H1 (cell line): ENCODE data around the gene NXPH4. TPM values are rescaled to one million over a fixed set of nuclear protein-coding genes. Genes with fewer than 3 reads are reported as not detected.

Experiments used
- NANOG ChIP-seq: IDR thresholded peaks from 2 replicates; pipeline ENCODE4 v1.6.1; 2011; ENCODE audit warnings: low read length, low read depth, mild to moderate bottlenecking, inconsistent platforms; ENCODE audit not compliant: insufficient read depth, poor library complexity, severe bottlenecking
- RBBP5 ChIP-seq: IDR thresholded peaks from 2 replicates; pipeline ENCODE4 v1.7.1; 2012; ENCODE audit warnings: low read depth, mild to moderate bottlenecking, inconsistent platforms, low read length, moderate library complexity, borderline replicate concordance
- RNF2 ChIP-seq: fragments of 200-900, 300-1000 bp; sonication (generic); IDR thresholded peaks from 2 replicates; pipeline ENCODE4 v1.7.1; 2016; ENCODE audit warnings: borderline replicate concordance, low read depth, mild to moderate bottlenecking, antibody characterized with exemption, low read length; ENCODE audit not compliant: poor library complexity, severe bottlenecking; ENCODE audit errors: missing control alignments
- RXRA ChIP-seq: IDR thresholded peaks from 2 replicates; pipeline ENCODE4 v1.6.1; 2011; ENCODE audit warnings: low read depth, mild to moderate bottlenecking, low read length, moderate library complexity; ENCODE audit not compliant: insufficient read depth
- polyA plus RNA-seq, 7 experiments: library from polyadenylated mRNA; depleted of rRNA in 3 of 7; stranded (reverse) in 5 of 7; unstranded in 2 of 7; fragments of >200 nt in 5 of 7; fragments of 200-250 nt in 2 of 7; gene quantifications; 1 replicate in 5 of 7; 2 replicates in 1 of 7; 4 replicates in 1 of 7; pipeline versions ENCODE4 v1.2.1 to v1.2.3, GENCODE V29; 2011 to 2013; ENCODE audit warnings: missing spikeins in 2 of 7, mixed read lengths in 2 of 7
- total RNA-seq: library from RNA; stranded (reverse); fragmentation: NEBNext Ultra II Directional; extraction: Animal tissue kit (Norgen Biotek cat#: 25700); gene quantifications from 2 replicates; pipeline ENCODE4 v1.2.1, GENCODE V29; 2021
- TF ChIP-seq, protein P1 (sequence below): fragments of 300-600 bp; sonication (generic); IDR thresholded peaks from 2 replicates; pipeline ENCODE4 v1.7.1; 2012; ENCODE audit warnings: low read length, moderate library complexity, mild to moderate bottlenecking, inconsistent platforms; ENCODE audit not compliant: insufficient replicate concordance
- TF ChIP-seq, protein P2 (sequence below), 3 experiments: IDR thresholded peaks; 1 replicate in 2 of 3; 2 replicates in 1 of 3; pipeline versions ENCODE4 v1.5.1 to v1.6.1; 2011; ENCODE audit warnings: low read length in 3 of 3, mild to moderate bottlenecking in 3 of 3, inconsistent platforms in 2 of 3, low read depth in 1 of 3, moderate library complexity in 1 of 3; ENCODE audit not compliant: insufficient read depth in 1 of 3; ENCODE audit errors: control extremely low read depth in 1 of 3
- TF ChIP-seq, protein P3 (sequence below): IDR thresholded peaks from 2 replicates; pipeline ENCODE4 v1.6.1; 2011; ENCODE audit warnings: low read length, improper control_type of control experiment

The NXPH4 gene
- total and polyA plus RNA-seq, 2 of the 8 experiments (the other 6 are each of a cell fraction or from before 2014, with no cell fraction given) = 0.92 to 1.7 TPM

DNA sequence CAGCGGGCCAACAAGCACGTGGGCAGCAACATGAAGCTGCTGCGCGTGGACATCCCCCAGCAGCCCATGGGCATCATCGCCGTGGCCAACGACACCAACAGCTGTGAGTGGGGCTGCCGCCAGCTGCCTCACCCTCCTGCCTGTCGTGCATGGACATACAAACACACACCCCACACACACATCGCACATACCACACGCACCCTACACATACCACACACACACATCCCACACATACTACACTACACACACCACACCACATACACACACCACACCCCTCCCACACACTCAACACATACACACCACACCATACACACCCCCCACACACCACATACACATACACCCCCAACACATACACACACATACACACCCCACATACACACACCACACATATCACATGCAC is 25.2 kb upstream of the NXPH4 start (continued):
- TF ChIP-seq, protein P1, sequence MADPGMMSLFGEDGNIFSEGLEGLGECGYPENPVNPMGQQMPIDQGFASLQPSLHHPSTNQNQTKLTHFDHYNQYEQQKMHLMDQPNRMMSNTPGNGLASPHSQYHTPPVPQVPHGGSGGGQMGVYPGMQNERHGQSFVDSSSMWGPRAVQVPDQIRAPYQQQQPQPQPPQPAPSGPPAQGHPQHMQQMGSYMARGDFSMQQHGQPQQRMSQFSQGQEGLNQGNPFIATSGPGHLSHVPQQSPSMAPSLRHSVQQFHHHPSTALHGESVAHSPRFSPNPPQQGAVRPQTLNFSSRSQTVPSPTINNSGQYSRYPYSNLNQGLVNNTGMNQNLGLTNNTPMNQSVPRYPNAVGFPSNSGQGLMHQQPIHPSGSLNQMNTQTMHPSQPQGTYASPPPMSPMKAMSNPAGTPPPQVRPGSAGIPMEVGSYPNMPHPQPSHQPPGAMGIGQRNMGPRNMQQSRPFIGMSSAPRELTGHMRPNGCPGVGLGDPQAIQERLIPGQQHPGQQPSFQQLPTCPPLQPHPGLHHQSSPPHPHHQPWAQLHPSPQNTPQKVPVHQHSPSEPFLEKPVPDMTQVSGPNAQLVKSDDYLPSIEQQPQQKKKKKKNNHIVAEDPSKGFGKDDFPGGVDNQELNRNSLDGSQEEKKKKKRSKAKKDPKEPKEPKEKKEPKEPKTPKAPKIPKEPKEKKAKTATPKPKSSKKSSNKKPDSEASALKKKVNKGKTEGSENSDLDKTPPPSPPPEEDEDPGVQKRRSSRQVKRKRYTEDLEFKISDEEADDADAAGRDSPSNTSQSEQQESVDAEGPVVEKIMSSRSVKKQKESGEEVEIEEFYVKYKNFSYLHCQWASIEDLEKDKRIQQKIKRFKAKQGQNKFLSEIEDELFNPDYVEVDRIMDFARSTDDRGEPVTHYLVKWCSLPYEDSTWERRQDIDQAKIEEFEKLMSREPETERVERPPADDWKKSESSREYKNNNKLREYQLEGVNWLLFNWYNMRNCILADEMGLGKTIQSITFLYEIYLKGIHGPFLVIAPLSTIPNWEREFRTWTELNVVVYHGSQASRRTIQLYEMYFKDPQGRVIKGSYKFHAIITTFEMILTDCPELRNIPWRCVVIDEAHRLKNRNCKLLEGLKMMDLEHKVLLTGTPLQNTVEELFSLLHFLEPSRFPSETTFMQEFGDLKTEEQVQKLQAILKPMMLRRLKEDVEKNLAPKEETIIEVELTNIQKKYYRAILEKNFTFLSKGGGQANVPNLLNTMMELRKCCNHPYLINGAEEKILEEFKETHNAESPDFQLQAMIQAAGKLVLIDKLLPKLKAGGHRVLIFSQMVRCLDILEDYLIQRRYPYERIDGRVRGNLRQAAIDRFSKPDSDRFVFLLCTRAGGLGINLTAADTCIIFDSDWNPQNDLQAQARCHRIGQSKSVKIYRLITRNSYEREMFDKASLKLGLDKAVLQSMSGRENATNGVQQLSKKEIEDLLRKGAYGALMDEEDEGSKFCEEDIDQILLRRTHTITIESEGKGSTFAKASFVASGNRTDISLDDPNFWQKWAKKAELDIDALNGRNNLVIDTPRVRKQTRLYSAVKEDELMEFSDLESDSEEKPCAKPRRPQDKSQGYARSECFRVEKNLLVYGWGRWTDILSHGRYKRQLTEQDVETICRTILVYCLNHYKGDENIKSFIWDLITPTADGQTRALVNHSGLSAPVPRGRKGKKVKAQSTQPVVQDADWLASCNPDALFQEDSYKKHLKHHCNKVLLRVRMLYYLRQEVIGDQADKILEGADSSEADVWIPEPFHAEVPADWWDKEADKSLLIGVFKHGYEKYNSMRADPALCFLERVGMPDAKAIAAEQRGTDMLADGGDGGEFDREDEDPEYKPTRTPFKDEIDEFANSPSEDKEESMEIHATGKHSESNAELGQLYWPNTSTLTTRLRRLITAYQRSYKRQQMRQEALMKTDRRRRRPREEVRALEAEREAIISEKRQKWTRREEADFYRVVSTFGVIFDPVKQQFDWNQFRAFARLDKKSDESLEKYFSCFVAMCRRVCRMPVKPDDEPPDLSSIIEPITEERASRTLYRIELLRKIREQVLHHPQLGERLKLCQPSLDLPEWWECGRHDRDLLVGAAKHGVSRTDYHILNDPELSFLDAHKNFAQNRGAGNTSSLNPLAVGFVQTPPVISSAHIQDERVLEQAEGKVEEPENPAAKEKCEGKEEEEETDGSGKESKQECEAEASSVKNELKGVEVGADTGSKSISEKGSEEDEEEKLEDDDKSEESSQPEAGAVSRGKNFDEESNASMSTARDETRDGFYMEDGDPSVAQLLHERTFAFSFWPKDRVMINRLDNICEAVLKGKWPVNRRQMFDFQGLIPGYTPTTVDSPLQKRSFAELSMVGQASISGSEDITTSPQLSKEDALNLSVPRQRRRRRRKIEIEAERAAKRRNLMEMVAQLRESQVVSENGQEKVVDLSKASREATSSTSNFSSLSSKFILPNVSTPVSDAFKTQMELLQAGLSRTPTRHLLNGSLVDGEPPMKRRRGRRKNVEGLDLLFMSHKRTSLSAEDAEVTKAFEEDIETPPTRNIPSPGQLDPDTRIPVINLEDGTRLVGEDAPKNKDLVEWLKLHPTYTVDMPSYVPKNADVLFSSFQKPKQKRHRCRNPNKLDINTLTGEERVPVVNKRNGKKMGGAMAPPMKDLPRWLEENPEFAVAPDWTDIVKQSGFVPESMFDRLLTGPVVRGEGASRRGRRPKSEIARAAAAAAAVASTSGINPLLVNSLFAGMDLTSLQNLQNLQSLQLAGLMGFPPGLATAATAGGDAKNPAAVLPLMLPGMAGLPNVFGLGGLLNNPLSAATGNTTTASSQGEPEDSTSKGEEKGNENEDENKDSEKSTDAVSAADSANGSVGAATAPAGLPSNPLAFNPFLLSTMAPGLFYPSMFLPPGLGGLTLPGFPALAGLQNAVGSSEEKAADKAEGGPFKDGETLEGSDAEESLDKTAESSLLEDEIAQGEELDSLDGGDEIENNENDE = no peak
- TF ChIP-seq RBBP5 (no peak), RNF2 (no peak), NANOG (no peak), RXRA (no peak)
- TF ChIP-seq, protein P2, sequence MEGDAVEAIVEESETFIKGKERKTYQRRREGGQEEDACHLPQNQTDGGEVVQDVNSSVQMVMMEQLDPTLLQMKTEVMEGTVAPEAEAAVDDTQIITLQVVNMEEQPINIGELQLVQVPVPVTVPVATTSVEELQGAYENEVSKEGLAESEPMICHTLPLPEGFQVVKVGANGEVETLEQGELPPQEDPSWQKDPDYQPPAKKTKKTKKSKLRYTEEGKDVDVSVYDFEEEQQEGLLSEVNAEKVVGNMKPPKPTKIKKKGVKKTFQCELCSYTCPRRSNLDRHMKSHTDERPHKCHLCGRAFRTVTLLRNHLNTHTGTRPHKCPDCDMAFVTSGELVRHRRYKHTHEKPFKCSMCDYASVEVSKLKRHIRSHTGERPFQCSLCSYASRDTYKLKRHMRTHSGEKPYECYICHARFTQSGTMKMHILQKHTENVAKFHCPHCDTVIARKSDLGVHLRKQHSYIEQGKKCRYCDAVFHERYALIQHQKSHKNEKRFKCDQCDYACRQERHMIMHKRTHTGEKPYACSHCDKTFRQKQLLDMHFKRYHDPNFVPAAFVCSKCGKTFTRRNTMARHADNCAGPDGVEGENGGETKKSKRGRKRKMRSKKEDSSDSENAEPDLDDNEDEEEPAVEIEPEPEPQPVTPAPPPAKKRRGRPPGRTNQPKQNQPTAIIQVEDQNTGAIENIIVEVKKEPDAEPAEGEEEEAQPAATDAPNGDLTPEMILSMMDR (IDR thresholded peaks at IDR 0.05; ENCODE audit: control extremely low read depth in 1 of 3, insufficient read depth in 1 of 3, low read depth in 1 of 3, low read length in 3 of 3) = no peak
- TF ChIP-seq, protein P3, sequence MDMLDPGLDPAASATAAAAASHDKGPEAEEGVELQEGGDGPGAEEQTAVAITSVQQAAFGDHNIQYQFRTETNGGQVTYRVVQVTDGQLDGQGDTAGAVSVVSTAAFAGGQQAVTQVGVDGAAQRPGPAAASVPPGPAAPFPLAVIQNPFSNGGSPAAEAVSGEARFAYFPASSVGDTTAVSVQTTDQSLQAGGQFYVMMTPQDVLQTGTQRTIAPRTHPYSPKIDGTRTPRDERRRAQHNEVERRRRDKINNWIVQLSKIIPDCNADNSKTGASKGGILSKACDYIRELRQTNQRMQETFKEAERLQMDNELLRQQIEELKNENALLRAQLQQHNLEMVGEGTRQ = no peak
